HG03460 (cell line): ENCODE results near the gene MRPL21.
"Not testable (repeated sequence)": the region's sequence is repeated elsewhere in the genome, so short reads cannot be mapped to it uniquely, and the experiment has no call there.

Experiments used
- ATAC-seq: cut with Tn5 transposase; IDR thresholded peaks from one replicate; pipeline ENCODE4 v1.9.1; 2021; ENCODE audit not compliant: unreplicated experiment

The MRPL21 gene

GRCh38 chr11:68872216-68873003, 31.2 kb downstream of the MRPL21 start:
- ATAC-seq = no peak

GRCh38 chr11:68870470-68870869, 33.2 kb downstream of the MRPL21 start:
- no peak for ATAC-seq

GRCh38 chr11:68868221-68868835, 35.3 kb downstream of the MRPL21 start:
- no peak for ATAC-seq

- ATAC-seq = no peak
Observed at GRCh38 chr11:68867066-68867465, 36.6 kb downstream of the MRPL21 start.

GRCh38 chr11:68865241-68865640, 38.4 kb downstream of the MRPL21 start:
- no peak for ATAC-seq

GRCh38 chr11:68863553-68864265, 39.9 kb downstream of the MRPL21 start:
- no peak for ATAC-seq

- no peak for ATAC-seq
Observed at GRCh38 chr11:68862421-68862820, 41.2 kb downstream of the MRPL21 start.

GRCh38 chr11:68859123-68859522, 44.5 kb downstream of the MRPL21 start:
- ATAC-seq = no peak

- no peak for ATAC-seq
Observed at GRCh38 chr11:68857037-68857586, 46.5 kb downstream of the MRPL21 start.

- ATAC-seq = not testable (repeated sequence)
Observed at GRCh38 chr11:68856425-68857030, 47.1 kb downstream of the MRPL21 start.

GRCh38 chr11:68855205-68855981, 48.2 kb downstream of the MRPL21 start:
- no peak for ATAC-seq

GRCh38 chr11:68854273-68854958, 49.2 kb downstream of the MRPL21 start:
- no peak for ATAC-seq

- no peak for ATAC-seq
Observed at GRCh38 chr11:68852628-68853027, 51.0 kb downstream of the MRPL21 start.

- no peak for ATAC-seq
Observed at GRCh38 chr11:68848429-68848828, 55.2 kb downstream of the MRPL21 start.

- ATAC-seq = no peak
Observed at GRCh38 chr11:68847395-68847794, 56.2 kb downstream of the MRPL21 start.

GRCh38 chr11:68845351-68846002, 58.2 kb downstream of the MRPL21 start:
- no peak for ATAC-seq

GRCh38 chr11:68844801-68845200, 58.8 kb downstream of the MRPL21 start:
- no peak for ATAC-seq

- no peak for ATAC-seq
Observed at GRCh38 chr11:68844376-68844775, 59.3 kb downstream of the MRPL21 start.

- peak; percentile 44 for ATAC-seq
Observed at GRCh38 chr11:68843703-68844312, 59.8 kb downstream of the MRPL21 start.
